Measurements from ENCODE around the gene MCF2L.

- TF ChIP-seq SIN3A (IDR thresholded peaks at IDR 0.05; ENCODE audit: borderline replicate concordance, insufficient read depth, low read length) = no peak
- TF ChIP-seq POLR2AphosphoS5 (IDR thresholded peaks at IDR 0.05; ENCODE audit: low read depth, low read length) = no peak
- TF ChIP-seq TAF1 (IDR thresholded peaks at IDR 0.05; ENCODE audit: borderline replicate concordance, insufficient read depth, low read length) = no peak
- TF ChIP-seq REST (IDR thresholded peaks at IDR 0.05; ENCODE audit: insufficient read depth in 1 of 2, low read depth in 2 of 2, low read length in 2 of 2) = no peak
Measured at GRCh38 chr13:113121183-113121927, 152.3 kb downstream of the MCF2L start.
